Lung microvascular endothelial cell (primary cell): ENCODE results near the gene NUP98. TPM values are rescaled to one million over a fixed set of nuclear protein-coding genes. Genes with fewer than 3 reads are reported as not detected.

Experiments
- DNase-seq, 2 donors: peaks; one replicate each; pipeline versions ENCODE4 v3.0.0 to v3.0.0-alpha.2; 2010; ENCODE audit warnings: low read depth in 2 of 2
- total RNA-seq: library from RNA; depleted of rRNA; stranded (reverse); fragments of >200 nt; gene quantifications from 2 replicates; pipeline ENCODE4 v1.2.1, GENCODE V29; 2014

Gene NUP98
- total RNA-seq, 1 donor from 2014 or later, result 70.8 TPM

GRCh38 chr11:3642071-3642951 is 155.0 kb downstream of the NUP98 start:
- peak; percentile 39 to 48 for DNase-seq

- no peak for DNase-seq
Measured at GRCh38 chr11:3641701-3642070, 155.7 kb downstream of the NUP98 start, which contains the start of gene ART5. Gene ART5 (minus strand): TSS chr11:3641992. CDS start chr11:3641862, 130 bp downstream.

GRCh38 chr11:3641191-3641590 is 156.2 kb downstream of the NUP98 start:
- DNase-seq, result no peak

GRCh38 chr11:3639841-3640240 is 157.5 kb downstream of the NUP98 start:
- no peak for DNase-seq

GRCh38 chr11:3638513-3638912 is 158.8 kb downstream of the NUP98 start:
- no peak for DNase-seq

GRCh38 chr11:3637201-3637600 is 160.2 kb downstream of the NUP98 start:
- no peak for DNase-seq

- DNase-seq, result no peak
Measured at GRCh38 chr11:3635641-3636375, 161.5 kb downstream of the NUP98 start.

GRCh38 chr11:3632070-3632660 is 165.2 kb downstream of the NUP98 start:
- DNase-seq, result no peak

- no peak for DNase-seq
Measured at GRCh38 chr11:3631331-3631730, 166.0 kb downstream of the NUP98 start.

GRCh38 chr11:3627291-3627690 is 170.1 kb downstream of the NUP98 start:
- no peak for DNase-seq

- no peak for DNase-seq
Measured at GRCh38 chr11:3626250-3626960, 170.9 kb downstream of the NUP98 start.

Other genes with a start within 250 kb of the NUP98 start
- gene ART5, start 155.6 kb downstream of the NUP98 start, total RNA-seq, result not detected in 2 replicates
- not detected in 2 replicates for gene ART1, start 152.4 kb downstream of the NUP98 start, total RNA-seq
- gene CHRNA10, start 126.2 kb downstream of the NUP98 start, total RNA-seq, result 0.22 and 0.60 TPM in 2 replicates
- gene PGAP2, start 11.0 kb upstream of the NUP98 start, total RNA-seq, result 8.7 and 9.3 TPM in 2 replicates
- 8.5 and 8.7 TPM in 2 replicates for gene RHOG, start 43.4 kb upstream of the NUP98 start, total RNA-seq
- gene STIM1, start 58.1 kb upstream of the NUP98 start, total RNA-seq, result 16.1 and 32.7 TPM in 2 replicates